WTC11 (cell line): ENCODE data around the gene F10. TPM values are rescaled to one million over a fixed set of nuclear protein-coding genes. Genes with fewer than 3 reads are reported as not detected.

Source experiments
- ATAC-seq: fragments of 200-7000 bp; cut with Tn5 transposase; 2 replicates; pipeline ENCODE4 v1.10.0; 2021; ENCODE audit warnings: mild to moderate bottlenecking, moderate library complexity
- CTCF ChIA-PET: fragments of 300-600 bp; sonication (Branson Sonifier 250); formaldehyde crosslinking; loops from one replicate; lab custom pipeline; 2021; ENCODE audit warnings: antibody characterized with exemption; lab: Charles Lee
- POLR2A ChIA-PET: fragments of 350-600 bp; sonication (Branson Sonifier 250); formaldehyde crosslinking; loops from one replicate; lab custom pipeline; 2021; ENCODE audit warnings: antibody characterized with exemption; lab: Charles Lee
- DNase-seq: peaks from one replicate; pipeline ENCODE4 v3.0.0; 2021; ENCODE audit warnings: low spot score
- H3K27ac Mint-ChIP-seq: 2 replicates; pipeline ENCODE4 v1.8.0; 2021; ENCODE audit warnings: mixed read lengths
- H3K27me3 Mint-ChIP-seq: 2 replicates; pipeline ENCODE4 v1.8.0; 2021; ENCODE audit warnings: low read depth, mild to moderate bottlenecking, moderate library complexity, mixed read lengths
- H3K36me3 Mint-ChIP-seq: 2 replicates; pipeline ENCODE4 v1.8.0; 2021; ENCODE audit warnings: mixed read lengths
- H3K4me1 Mint-ChIP-seq: 2 replicates; pipeline ENCODE4 v1.8.0; 2022; ENCODE audit warnings: mixed read lengths
- H3K4me3 Mint-ChIP-seq: 2 replicates; pipeline ENCODE4 v1.8.0; 2021; ENCODE audit warnings: mild to moderate bottlenecking, moderate library complexity, mixed read lengths
- H3K9me3 Mint-ChIP-seq: 2 replicates; pipeline ENCODE4 v1.8.0; 2021; ENCODE audit warnings: mixed read lengths
- CBFB ChIP-seq: sonication (generic); formaldehyde crosslinking; IDR thresholded peaks from 2 replicates; pipeline ENCODE4 v1.8.1; 2022; ENCODE audit warnings: mild to moderate bottlenecking, low read depth, missing genetic modification reagents
- FOXP1 ChIP-seq: sonication (generic); formaldehyde crosslinking; IDR thresholded peaks from 2 replicates; pipeline ENCODE4 v1.8.0; 2022; ENCODE audit warnings: missing genetic modification reagents, mild to moderate bottlenecking, moderate library complexity, borderline replicate concordance
- GRHL2 ChIP-seq: fragments of 250-450 bp; sonication (Bioruptor Pico); IDR thresholded peaks from 2 replicates; pipeline ENCODE4 v1.8.0; 2022; ENCODE audit warnings: mild to moderate bottlenecking, moderate library complexity; ENCODE audit not compliant: insufficient replicate concordance, severe bottlenecking
- TEAD1 ChIP-seq: sonication (generic); formaldehyde crosslinking; IDR thresholded peaks from 2 replicates; pipeline ENCODE4 v1.8.0; 2022; ENCODE audit warnings: mild to moderate bottlenecking, missing genetic modification reagents
- TEAD4 ChIP-seq: sonication (generic); formaldehyde crosslinking; IDR thresholded peaks from 2 replicates; pipeline ENCODE4 v1.8.0; 2022; ENCODE audit warnings: mild to moderate bottlenecking, missing genetic modification reagents
- total RNA-seq: library from RNA; stranded (reverse); gene quantifications from 3 replicates; pipeline ENCODE4 v1.2.3, GENCODE V29; 2021
- TF ChIP-seq, protein P1 (sequence below): sonication (generic); formaldehyde crosslinking; IDR thresholded peaks from 2 replicates; pipeline ENCODE4 v1.8.0; 2022; ENCODE audit warnings: missing genetic modification reagents
- TF ChIP-seq, protein P2 (sequence below): sonication (generic); formaldehyde crosslinking; IDR thresholded peaks from 2 replicates; pipeline ENCODE4 v1.8.1; 2023; ENCODE audit warnings: mild to moderate bottlenecking, missing genetic modification reagents, borderline replicate concordance
- TF ChIP-seq, protein P3 (sequence below): fragments of 250-450 bp; sonication (Bioruptor Pico); IDR thresholded peaks from 2 replicates; pipeline ENCODE4 v2.1.2; 2022; ENCODE audit warnings: mild to moderate bottlenecking, moderate library complexity
- TF ChIP-seq, protein P4 (sequence below): sonication (generic); formaldehyde crosslinking; IDR thresholded peaks from 2 replicates; pipeline ENCODE4 v1.8.0; 2022; ENCODE audit warnings: mild to moderate bottlenecking, missing genetic modification reagents
- TF ChIP-seq, protein P5 (sequence below): sonication (generic); formaldehyde crosslinking; conservative IDR thresholded peaks from 2 replicates; pipeline ENCODE4 v1.8.1; 2023; ENCODE audit warnings: mild to moderate bottlenecking, low read depth, missing genetic modification reagents, moderate library complexity
- TF ChIP-seq, protein P6 (sequence below): sonication (generic); formaldehyde crosslinking; IDR thresholded peaks from 2 replicates; pipeline ENCODE4 v1.8.1; 2023; ENCODE audit warnings: mild to moderate bottlenecking, missing genetic modification reagents

The F10 gene
- total RNA-seq, 1 experiment from 2014 or later: 0.87 TPM

DNA sequence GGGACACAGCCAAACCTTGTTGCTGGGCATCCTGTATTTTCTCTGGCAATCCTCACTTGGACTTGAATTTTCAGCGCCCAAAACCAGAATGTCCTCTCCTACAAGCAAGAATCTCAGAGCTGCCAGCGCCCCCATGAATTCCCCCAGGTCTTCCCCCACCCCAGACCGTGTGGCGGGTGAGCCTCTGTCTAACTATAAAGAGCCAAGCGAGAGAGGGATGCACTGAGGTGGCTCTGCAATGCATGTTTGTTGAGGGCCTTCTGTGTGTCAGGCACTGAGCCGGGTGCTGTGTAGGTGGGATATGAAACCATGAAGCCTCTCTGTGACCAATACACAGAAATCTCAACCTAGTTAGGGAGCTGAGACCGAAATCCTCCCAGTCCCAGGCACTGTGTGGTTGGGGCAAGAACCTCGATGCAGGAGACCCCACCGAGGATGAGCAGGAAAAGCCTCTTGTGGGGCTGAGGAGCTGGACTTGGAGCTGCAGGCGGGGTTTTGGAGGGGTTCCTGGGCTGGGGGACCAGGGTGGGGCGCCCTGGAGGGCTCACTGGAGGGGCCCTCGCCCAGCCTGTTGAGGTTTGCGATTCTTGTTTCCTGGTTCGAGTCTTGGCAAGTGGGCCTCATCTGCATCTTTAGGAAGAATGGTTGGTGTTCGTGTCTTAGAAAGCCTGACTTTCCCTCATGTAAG lies 23.5 kb downstream of the F10 start (continued):
- TF ChIP-seq, protein P1, sequence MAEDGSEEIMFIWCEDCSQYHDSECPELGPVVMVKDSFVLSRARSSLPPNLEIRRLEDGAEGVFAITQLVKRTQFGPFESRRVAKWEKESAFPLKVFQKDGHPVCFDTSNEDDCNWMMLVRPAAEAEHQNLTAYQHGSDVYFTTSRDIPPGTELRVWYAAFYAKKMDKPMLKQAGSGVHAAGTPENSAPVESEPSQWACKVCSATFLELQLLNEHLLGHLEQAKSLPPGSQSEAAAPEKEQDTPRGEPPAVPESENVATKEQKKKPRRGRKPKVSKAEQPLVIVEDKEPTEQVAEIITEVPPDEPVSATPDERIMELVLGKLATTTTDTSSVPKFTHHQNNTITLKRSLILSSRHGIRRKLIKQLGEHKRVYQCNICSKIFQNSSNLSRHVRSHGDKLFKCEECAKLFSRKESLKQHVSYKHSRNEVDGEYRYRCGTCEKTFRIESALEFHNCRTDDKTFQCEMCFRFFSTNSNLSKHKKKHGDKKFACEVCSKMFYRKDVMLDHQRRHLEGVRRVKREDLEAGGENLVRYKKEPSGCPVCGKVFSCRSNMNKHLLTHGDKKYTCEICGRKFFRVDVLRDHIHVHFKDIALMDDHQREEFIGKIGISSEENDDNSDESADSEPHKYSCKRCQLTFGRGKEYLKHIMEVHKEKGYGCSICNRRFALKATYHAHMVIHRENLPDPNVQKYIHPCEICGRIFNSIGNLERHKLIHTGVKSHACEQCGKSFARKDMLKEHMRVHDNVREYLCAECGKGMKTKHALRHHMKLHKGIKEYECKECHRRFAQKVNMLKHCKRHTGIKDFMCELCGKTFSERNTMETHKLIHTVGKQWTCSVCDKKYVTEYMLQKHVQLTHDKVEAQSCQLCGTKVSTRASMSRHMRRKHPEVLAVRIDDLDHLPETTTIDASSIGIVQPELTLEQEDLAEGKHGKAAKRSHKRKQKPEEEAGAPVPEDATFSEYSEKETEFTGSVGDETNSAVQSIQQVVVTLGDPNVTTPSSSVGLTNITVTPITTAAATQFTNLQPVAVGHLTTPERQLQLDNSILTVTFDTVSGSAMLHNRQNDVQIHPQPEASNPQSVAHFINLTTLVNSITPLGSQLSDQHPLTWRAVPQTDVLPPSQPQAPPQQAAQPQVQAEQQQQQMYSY (CRISPR knock-in tag): no peak
- no peak for TF ChIP-seq TEAD1
- no peak for TF ChIP-seq GRHL2 (CRISPR knock-in tag)
- TF ChIP-seq, protein P2, sequence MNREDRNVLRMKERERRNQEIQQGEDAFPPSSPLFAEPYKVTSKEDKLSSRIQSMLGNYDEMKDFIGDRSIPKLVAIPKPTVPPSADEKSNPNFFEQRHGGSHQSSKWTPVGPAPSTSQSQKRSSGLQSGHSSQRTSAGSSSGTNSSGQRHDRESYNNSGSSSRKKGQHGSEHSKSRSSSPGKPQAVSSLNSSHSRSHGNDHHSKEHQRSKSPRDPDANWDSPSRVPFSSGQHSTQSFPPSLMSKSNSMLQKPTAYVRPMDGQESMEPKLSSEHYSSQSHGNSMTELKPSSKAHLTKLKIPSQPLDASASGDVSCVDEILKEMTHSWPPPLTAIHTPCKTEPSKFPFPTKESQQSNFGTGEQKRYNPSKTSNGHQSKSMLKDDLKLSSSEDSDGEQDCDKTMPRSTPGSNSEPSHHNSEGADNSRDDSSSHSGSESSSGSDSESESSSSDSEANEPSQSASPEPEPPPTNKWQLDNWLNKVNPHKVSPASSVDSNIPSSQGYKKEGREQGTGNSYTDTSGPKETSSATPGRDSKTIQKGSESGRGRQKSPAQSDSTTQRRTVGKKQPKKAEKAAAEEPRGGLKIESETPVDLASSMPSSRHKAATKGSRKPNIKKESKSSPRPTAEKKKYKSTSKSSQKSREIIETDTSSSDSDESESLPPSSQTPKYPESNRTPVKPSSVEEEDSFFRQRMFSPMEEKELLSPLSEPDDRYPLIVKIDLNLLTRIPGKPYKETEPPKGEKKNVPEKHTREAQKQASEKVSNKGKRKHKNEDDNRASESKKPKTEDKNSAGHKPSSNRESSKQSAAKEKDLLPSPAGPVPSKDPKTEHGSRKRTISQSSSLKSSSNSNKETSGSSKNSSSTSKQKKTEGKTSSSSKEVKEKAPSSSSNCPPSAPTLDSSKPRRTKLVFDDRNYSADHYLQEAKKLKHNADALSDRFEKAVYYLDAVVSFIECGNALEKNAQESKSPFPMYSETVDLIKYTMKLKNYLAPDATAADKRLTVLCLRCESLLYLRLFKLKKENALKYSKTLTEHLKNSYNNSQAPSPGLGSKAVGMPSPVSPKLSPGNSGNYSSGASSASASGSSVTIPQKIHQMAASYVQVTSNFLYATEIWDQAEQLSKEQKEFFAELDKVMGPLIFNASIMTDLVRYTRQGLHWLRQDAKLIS (CRISPR knock-in tag): no peak

DNA sequence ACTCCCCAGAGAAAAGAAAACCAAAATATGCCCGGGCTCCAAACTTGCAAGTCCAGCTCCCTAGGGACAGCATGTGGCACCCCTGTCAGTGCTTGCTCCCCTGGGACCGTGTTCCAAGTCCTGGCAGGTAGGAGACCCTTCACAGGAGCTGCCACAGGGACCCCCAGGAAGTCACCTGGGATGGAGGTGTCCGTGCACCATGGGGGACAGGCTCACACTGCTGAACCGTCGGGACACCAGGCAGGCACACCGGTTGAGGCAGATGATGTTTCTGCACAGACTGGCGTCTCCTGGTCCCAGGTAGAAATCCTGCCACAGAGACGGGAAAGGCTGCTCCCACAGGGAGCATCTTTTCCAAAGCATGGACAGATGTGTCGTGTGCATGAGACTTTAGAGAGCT lies 24.2 kb downstream of the F10 start:
- ATAC-seq (no peak), DNase-seq (no peak)
- Mint-ChIP-seq H3K9me3 (no peaks in the 10 kb centered on the region), H3K36me3 (no peaks in the 10 kb centered on the region), H3K4me3 (no peak overlapping the region), H3K4me1 (no peaks in the 10 kb centered on the region), H3K27me3 (peaks cover 10% of the 10 kb centered on the region), H3K27ac (0 out of 2 replicates have a peak overlapping the region, but pooled peaks have one; percentile 12)
- CTCF ChIA-PET: interaction anchor here (2.0 kb wide), 1 partner anchor 117 kb away, joined by 5 read pairs; no protein-coding TSS in a partner anchor
- POLR2A ChIA-PET: no interaction called here
- TF ChIP-seq, protein P3, sequence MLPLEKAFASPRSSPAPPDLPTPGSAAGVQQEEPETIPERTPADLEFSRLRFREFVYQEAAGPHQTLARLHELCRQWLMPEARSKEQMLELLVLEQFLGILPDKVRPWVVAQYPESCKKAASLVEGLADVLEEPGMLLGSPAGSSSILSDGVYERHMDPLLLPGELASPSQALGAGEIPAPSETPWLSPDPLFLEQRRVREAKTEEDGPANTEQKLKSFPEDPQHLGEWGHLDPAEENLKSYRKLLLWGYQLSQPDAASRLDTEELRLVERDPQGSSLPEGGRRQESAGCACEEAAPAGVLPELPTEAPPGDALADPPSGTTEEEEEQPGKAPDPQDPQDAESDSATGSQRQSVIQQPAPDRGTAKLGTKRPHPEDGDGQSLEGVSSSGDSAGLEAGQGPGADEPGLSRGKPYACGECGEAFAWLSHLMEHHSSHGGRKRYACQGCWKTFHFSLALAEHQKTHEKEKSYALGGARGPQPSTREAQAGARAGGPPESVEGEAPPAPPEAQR (CRISPR knock-in tag): no peak

DNA sequence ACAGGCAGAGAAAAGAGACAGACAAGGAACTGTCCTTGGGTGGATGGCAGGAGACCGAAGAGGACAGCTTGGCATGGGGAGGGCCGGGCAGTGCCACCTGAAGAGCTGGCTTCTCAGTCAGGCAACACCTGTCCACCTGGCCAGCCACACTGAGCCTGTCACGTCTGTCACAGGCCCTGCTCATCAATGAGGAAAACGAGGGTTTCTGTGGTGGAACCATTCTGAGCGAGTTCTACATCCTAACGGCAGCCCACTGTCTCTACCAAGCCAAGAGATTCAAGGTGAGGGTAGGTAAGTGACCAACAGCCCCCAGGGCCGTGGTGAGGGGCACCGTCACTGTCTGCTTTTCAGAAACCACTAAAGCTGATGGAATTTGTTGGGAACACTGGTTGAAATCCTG lies 24.6 kb downstream of the F10 start:
- CTCF ChIA-PET: interaction anchor here (2.0 kb wide), 1 partner anchor 117 kb away, joined by 5 read pairs; no protein-coding TSS in a partner anchor
- Mint-ChIP-seq H3K27me3 (peaks cover 14% of the 10 kb centered on the region), H3K36me3 (no peaks in the 10 kb centered on the region), H3K4me1 (peaks cover 2% of the 10 kb centered on the region), H3K27ac (0 out of 2 replicates have a peak overlapping the region, but pooled peaks have one; percentile 12), H3K9me3 (no peaks in the 10 kb centered on the region), H3K4me3 (no peak overlapping the region)
- POLR2A ChIA-PET: no interaction called here
- ATAC-seq: no peak
- DNase-seq: no peak
- TF ChIP-seq, protein P4, sequence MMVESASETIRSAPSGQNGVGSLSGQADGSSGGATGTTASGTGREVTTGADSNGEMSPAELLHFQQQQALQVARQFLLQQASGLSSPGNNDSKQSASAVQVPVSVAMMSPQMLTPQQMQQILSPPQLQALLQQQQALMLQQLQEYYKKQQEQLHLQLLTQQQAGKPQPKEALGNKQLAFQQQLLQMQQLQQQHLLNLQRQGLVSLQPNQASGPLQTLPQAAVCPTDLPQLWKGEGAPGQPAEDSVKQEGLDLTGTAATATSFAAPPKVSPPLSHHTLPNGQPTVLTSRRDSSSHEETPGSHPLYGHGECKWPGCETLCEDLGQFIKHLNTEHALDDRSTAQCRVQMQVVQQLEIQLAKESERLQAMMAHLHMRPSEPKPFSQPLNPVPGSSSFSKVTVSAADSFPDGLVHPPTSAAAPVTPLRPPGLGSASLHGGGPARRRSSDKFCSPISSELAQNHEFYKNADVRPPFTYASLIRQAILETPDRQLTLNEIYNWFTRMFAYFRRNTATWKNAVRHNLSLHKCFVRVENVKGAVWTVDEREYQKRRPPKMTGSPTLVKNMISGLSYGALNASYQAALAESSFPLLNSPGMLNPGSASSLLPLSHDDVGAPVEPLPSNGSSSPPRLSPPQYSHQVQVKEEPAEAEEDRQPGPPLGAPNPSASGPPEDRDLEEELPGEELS (CRISPR knock-in tag): no peak
- TF ChIP-seq FOXP1 (CRISPR knock-in tag): no peak
- TF ChIP-seq, protein P2 (CRISPR knock-in tag): no peak
- TF ChIP-seq, protein P5, sequence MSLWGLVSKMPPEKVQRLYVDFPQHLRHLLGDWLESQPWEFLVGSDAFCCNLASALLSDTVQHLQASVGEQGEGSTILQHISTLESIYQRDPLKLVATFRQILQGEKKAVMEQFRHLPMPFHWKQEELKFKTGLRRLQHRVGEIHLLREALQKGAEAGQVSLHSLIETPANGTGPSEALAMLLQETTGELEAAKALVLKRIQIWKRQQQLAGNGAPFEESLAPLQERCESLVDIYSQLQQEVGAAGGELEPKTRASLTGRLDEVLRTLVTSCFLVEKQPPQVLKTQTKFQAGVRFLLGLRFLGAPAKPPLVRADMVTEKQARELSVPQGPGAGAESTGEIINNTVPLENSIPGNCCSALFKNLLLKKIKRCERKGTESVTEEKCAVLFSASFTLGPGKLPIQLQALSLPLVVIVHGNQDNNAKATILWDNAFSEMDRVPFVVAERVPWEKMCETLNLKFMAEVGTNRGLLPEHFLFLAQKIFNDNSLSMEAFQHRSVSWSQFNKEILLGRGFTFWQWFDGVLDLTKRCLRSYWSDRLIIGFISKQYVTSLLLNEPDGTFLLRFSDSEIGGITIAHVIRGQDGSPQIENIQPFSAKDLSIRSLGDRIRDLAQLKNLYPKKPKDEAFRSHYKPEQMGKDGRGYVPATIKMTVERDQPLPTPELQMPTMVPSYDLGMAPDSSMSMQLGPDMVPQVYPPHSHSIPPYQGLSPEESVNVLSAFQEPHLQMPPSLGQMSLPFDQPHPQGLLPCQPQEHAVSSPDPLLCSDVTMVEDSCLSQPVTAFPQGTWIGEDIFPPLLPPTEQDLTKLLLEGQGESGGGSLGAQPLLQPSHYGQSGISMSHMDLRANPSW (CRISPR knock-in tag): no peak
- TF ChIP-seq, protein P6, sequence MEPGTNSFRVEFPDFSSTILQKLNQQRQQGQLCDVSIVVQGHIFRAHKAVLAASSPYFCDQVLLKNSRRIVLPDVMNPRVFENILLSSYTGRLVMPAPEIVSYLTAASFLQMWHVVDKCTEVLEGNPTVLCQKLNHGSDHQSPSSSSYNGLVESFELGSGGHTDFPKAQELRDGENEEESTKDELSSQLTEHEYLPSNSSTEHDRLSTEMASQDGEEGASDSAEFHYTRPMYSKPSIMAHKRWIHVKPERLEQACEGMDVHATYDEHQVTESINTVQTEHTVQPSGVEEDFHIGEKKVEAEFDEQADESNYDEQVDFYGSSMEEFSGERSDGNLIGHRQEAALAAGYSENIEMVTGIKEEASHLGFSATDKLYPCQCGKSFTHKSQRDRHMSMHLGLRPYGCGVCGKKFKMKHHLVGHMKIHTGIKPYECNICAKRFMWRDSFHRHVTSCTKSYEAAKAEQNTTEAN: no peak
- no peak for TF ChIP-seq TEAD4 (CRISPR knock-in tag)
- no peak for TF ChIP-seq CBFB (CRISPR knock-in tag)
